HepG2 (cell line): Measurements from ENCODE around the gene OR6C6.

Experiments used
- BATF2 ChIP-seq: sonication (generic); formaldehyde crosslinking; IDR thresholded peaks from 2 replicates; pipeline ENCODE4 v1.8.0; 2022; ENCODE audit warnings: mild to moderate bottlenecking, missing genetic modification reagents, moderate library complexity
- JUND ChIP-seq: sonication (generic); formaldehyde crosslinking; IDR thresholded peaks from 2 replicates; pipeline ENCODE4 v1.8.0; 2022; ENCODE audit warnings: mild to moderate bottlenecking, missing genetic modification reagents
- PHF20 ChIP-seq: sonication (generic); formaldehyde crosslinking; IDR thresholded peaks from 2 replicates; pipeline ENCODE4 v1.5.0; 2020; ENCODE audit warnings: mild to moderate bottlenecking, missing genetic modification reagents
- POLR2A ChIP-seq, 2 experiments: IDR thresholded peaks; 2 replicates each; pipeline ENCODE4 v1.6.1; 2011; ENCODE audit warnings: low read depth in 2 of 2, low read length in 2 of 2, mild to moderate bottlenecking in 1 of 2, moderate library complexity in 1 of 2; ENCODE audit not compliant: insufficient read depth in 1 of 2
- ZNF317 ChIP-seq: sonication (generic); formaldehyde crosslinking; IDR thresholded peaks from 2 replicates; pipeline ENCODE4 v1.5.0; 2020; ENCODE audit warnings: mild to moderate bottlenecking, missing genetic modification reagents
- ZNF883 ChIP-seq: sonication (generic); formaldehyde crosslinking; IDR thresholded peaks from 2 replicates; pipeline ENCODE4 v1.5.1; 2020; ENCODE audit warnings: mild to moderate bottlenecking, missing genetic modification reagents; ENCODE audit errors: not compliant biosample characterization

- TF ChIP-seq POLR2A (IDR thresholded peaks at IDR 0.05; ENCODE audit: insufficient read depth in 1 of 2, low read depth in 2 of 2, low read length in 2 of 2) = no peak
- TF ChIP-seq ZNF317 (CRISPR knock-in tag) = no peak
- no peak for TF ChIP-seq JUND (CRISPR knock-in tag)
- no peak for TF ChIP-seq ZNF883 (CRISPR knock-in tag)
- no peak for TF ChIP-seq BATF2 (CRISPR knock-in tag)
- TF ChIP-seq PHF20 (CRISPR knock-in tag) = no peak
These were observed 52.1 kb downstream of the OR6C6 start, which contains the start of gene OR6C74 for GRCh38 chr12:55244309-55244708.
